Neural progenitor cell (in vitro differentiated cells): ENCODE measurements around the gene FHOD3. TPM values are rescaled to one million over a fixed set of nuclear protein-coding genes. Genes with fewer than 3 reads are reported as not detected.

Experiments
- DNase-seq: peaks from one replicate; pipeline ENCODE4 v3.0.0-alpha.2; 2016; ENCODE audit warnings: low spot score
- H2AFZ ChIP-seq: fragments of 200-600 bp; sonication (generic); replicated peaks from 2 replicates; pipeline ENCODE4 v1.6.1; 2016; ENCODE audit warnings: antibody characterized with exemption
- H3F3A ChIP-seq: fragments of 200-600 bp; sonication (generic); 2 replicates; pipeline ENCODE4 v1.6.1; 2016; ENCODE audit warnings: antibody characterized with exemption, low read depth
- H3K27ac ChIP-seq: fragments of 200-600 bp; sonication (generic); 2 replicates; pipeline ENCODE4 v1.5.1; 2016; ENCODE audit warnings: mild to moderate bottlenecking
- H3K27me3 ChIP-seq: fragments of 200-600 bp; sonication (generic); 2 replicates; pipeline ENCODE4 v1.6.1; 2016; ENCODE audit warnings: mild to moderate bottlenecking, moderate library complexity
- H3K36me3 ChIP-seq: fragments of 200-600 bp; sonication (generic); 2 replicates; pipeline ENCODE4 v1.5.1; 2016
- H3K4me1 ChIP-seq: fragments of 200-600 bp; sonication (generic); 2 replicates; pipeline ENCODE4 v1.6.1; 2016; ENCODE audit warnings: mixed run types
- H3K4me2 ChIP-seq: fragments of 200-600 bp; sonication (generic); 2 replicates; pipeline ENCODE4 v1.6.1; 2016
- H3K4me3 ChIP-seq: fragments of 200-600 bp; sonication (generic); 2 replicates; pipeline ENCODE4 v1.5.1; 2016
- H3K79me2 ChIP-seq: fragments of 200-600 bp; sonication (generic); 2 replicates; pipeline ENCODE4 v1.6.1; 2016; ENCODE audit warnings: low read depth
- H3K9ac ChIP-seq: fragments of 200-600 bp; sonication (generic); 2 replicates; pipeline ENCODE4 v1.6.1; 2016
- H3K9me3 ChIP-seq: fragments of 200-600 bp; sonication (generic); 2 replicates; pipeline ENCODE4 v1.5.1; 2016; ENCODE audit warnings: low read depth
- H4K20me1 ChIP-seq: fragments of 200-600 bp; sonication (generic); 2 replicates; pipeline ENCODE4 v1.6.1; 2016; ENCODE audit warnings: low read depth
- H3K27ac Mint-ChIP-seq: 3 replicates; pipeline ENCODE4 v1.8.0; 2021; ENCODE audit warnings: mixed read lengths
- H3K27me3 Mint-ChIP-seq: 2 replicates; pipeline ENCODE4 v1.8.0; 2022; ENCODE audit warnings: low read depth, mild to moderate bottlenecking, inconsistent platforms, moderate library complexity, mixed read lengths; ENCODE audit not compliant: insufficient read depth
- H3K36me3 Mint-ChIP-seq: 3 replicates; pipeline ENCODE4 v1.8.0; 2021; ENCODE audit warnings: mixed read lengths
- H3K4me1 Mint-ChIP-seq: 3 replicates; pipeline ENCODE4 v1.8.0; 2021; ENCODE audit warnings: mixed read lengths
- H3K4me3 Mint-ChIP-seq: 3 replicates; pipeline ENCODE4 v1.8.0; 2021; ENCODE audit warnings: mild to moderate bottlenecking, moderate library complexity, mixed read lengths
- H3K9me3 Mint-ChIP-seq: 3 replicates; pipeline ENCODE4 v1.8.0; 2020; ENCODE audit warnings: mixed read lengths
- CTCF ChIP-seq: fragments of 200-600 bp; sonication (generic); IDR thresholded peaks from 2 replicates; pipeline ENCODE4 v1.5.1; 2017; ENCODE audit warnings: antibody characterized with exemption, mild to moderate bottlenecking
- EZH2 ChIP-seq: fragments of 200-600 bp; sonication (generic); IDR thresholded peaks from 2 replicates; pipeline ENCODE4 v1.6.1; 2017; ENCODE audit warnings: antibody characterized with exemption, mild to moderate bottlenecking, moderate library complexity
- EZH2phosphoT487 ChIP-seq: fragments of 200-600 bp; sonication (generic); IDR thresholded peaks from 2 replicates; pipeline ENCODE4 v1.6.1; 2017; ENCODE audit warnings: antibody characterized with exemption
- total RNA-seq: library from RNA; depleted of rRNA; stranded (reverse); fragments of >200 nt; gene quantifications from 2 replicates; pipeline ENCODE4 v1.2.3, GENCODE V29; 2015; ENCODE audit warnings: low replicate concordance

Gene FHOD3
- total RNA-seq, 1 donor from 2014 or later: 69.7 TPM

- peaks cover 39% of the 10 kb centered on the region for H3K4me1 ChIP-seq
- no peak overlapping the region for H3K9ac ChIP-seq
- peaks cover 41% of the 10 kb centered on the region for H3K4me1 Mint-ChIP-seq
- no peaks in the 10 kb centered on the region for H3K36me3 ChIP-seq
- H3K4me3 ChIP-seq: no peak overlapping the region
- peaks cover 5% of the 10 kb centered on the region for H3K36me3 Mint-ChIP-seq
- H2AFZ ChIP-seq: no peak overlapping the region
- H3K9me3 ChIP-seq: no peaks in the 10 kb centered on the region
- no peak for TF ChIP-seq EZH2phosphoT487
- no peak for TF ChIP-seq EZH2
- TF ChIP-seq CTCF: no peak
- H3K27me3 ChIP-seq: no peaks in the 10 kb centered on the region
- peaks cover 92% of the 10 kb centered on the region for H3K79me2 ChIP-seq
- peaks cover 12% of the 10 kb centered on the region for H3K27me3 Mint-ChIP-seq
- H3K27ac Mint-ChIP-seq: no peak overlapping the region
- no peak for DNase-seq
- H4K20me1 ChIP-seq: peaks cover 42% of the 10 kb centered on the region
- no peaks in the 10 kb centered on the region for H3K9me3 Mint-ChIP-seq
- no peak overlapping the region for H3K27ac ChIP-seq
- no peak overlapping the region for H3K4me3 Mint-ChIP-seq
- H3F3A ChIP-seq: peaks cover 34% of the 10 kb centered on the region
- H3K4me2 ChIP-seq: no peak overlapping the region
Measured at GRCh38 chr18:36458306-36458705, 160.8 kb downstream of the FHOD3 start.

DNA sequence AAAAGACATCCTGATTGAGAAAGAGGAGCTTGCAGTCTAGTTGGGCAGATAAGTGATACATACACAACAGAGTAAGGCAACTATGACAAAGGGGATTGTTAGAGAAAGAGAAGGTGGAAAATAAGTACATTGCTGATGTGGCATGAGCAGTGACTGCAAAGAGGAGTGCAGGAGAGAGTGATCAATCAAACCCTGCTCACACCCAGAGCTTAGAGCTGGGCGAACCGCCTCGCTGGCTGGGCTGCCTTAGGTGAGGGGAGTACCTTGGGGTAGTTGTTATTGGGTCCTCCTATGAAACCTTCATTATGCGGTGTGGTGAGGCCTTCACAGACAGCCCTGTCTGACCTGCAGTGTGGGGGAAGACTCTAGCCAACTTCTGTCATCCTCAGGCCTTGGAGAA, 161.7 kb downstream of the FHOD3 start:
- Histone ChIP-seq H3K79me2 (peaks cover 92% of the 10 kb centered on the region), H2AFZ (no peak overlapping the region), H3K36me3 (no peaks in the 10 kb centered on the region), H4K20me1 (peaks cover 42% of the 10 kb centered on the region), H3K27ac (peak overlapping the region; percentile 65), H3F3A (peaks cover 43% of the 10 kb centered on the region), H3K4me1 (peaks cover 42% of the 10 kb centered on the region), H3K4me3 (no peak overlapping the region), H3K9ac (no peak overlapping the region), H3K9me3 (no peaks in the 10 kb centered on the region), H3K4me2 (peak overlapping the region; percentile 38), H3K27me3 (no peaks in the 10 kb centered on the region)
- no peak for DNase-seq
- Mint-ChIP-seq H3K27me3 (peaks cover 11% of the 10 kb centered on the region), H3K4me3 (no peak overlapping the region), H3K27ac (no peak overlapping the region), H3K4me1 (peaks cover 40% of the 10 kb centered on the region), H3K36me3 (peaks cover 5% of the 10 kb centered on the region), H3K9me3 (no peaks in the 10 kb centered on the region)
- no peak for TF ChIP-seq CTCF
- TF ChIP-seq EZH2: no peak
- no peak for TF ChIP-seq EZH2phosphoT487

- H3K27me3 Mint-ChIP-seq: peaks cover 14% of the 10 kb centered on the region
- Histone ChIP-seq H3K4me2 (no peak overlapping the region), H2AFZ (no peak overlapping the region), H4K20me1 (peaks cover 42% of the 10 kb centered on the region), H3F3A (peaks cover 47% of the 10 kb centered on the region), H3K79me2 (peaks cover 94% of the 10 kb centered on the region), H3K27ac (peak overlapping the region; percentile 65), H3K36me3 (no peaks in the 10 kb centered on the region), H3K4me3 (no peak overlapping the region), H3K9me3 (no peaks in the 10 kb centered on the region), H3K9ac (no peak overlapping the region), H3K4me1 (peaks cover 47% of the 10 kb centered on the region), H3K27me3 (no peaks in the 10 kb centered on the region)
- H3K27ac Mint-ChIP-seq: no peak overlapping the region
- H3K4me1 Mint-ChIP-seq: peaks cover 44% of the 10 kb centered on the region
- no peaks in the 10 kb centered on the region for H3K9me3 Mint-ChIP-seq
- no peak for TF ChIP-seq EZH2
- peaks cover 5% of the 10 kb centered on the region for H3K36me3 Mint-ChIP-seq
- H3K4me3 Mint-ChIP-seq: no peak overlapping the region
- DNase-seq: no peak
Measured at GRCh38 chr18:36459786-36460185, 162.3 kb downstream of the FHOD3 start.

GRCh38 chr18:36460324-36460850, 162.9 kb downstream of the FHOD3 start:
- Histone ChIP-seq H3K9me3 (no peaks in the 10 kb centered on the region), H3K27me3 (no peaks in the 10 kb centered on the region), H3K9ac (no peak overlapping the region), H3K4me3 (no peak overlapping the region), H3K27ac (peak overlapping the region; percentile 70), H4K20me1 (peaks cover 42% of the 10 kb centered on the region), H3F3A (peaks cover 47% of the 10 kb centered on the region), H3K79me2 (peaks cover 91% of the 10 kb centered on the region), H3K4me2 (peak overlapping the region; percentile 59), H2AFZ (no peak overlapping the region), H3K36me3 (no peaks in the 10 kb centered on the region), H3K4me1 (peaks cover 50% of the 10 kb centered on the region)
- H3K4me3 Mint-ChIP-seq: no peak overlapping the region
- no peak for TF ChIP-seq EZH2phosphoT487
- TF ChIP-seq CTCF: no peak
- no peak for TF ChIP-seq EZH2
- DNase-seq: no peak
- no peaks in the 10 kb centered on the region for H3K9me3 Mint-ChIP-seq
- peaks cover 43% of the 10 kb centered on the region for H3K4me1 Mint-ChIP-seq
- peaks cover 11% of the 10 kb centered on the region for H3K27me3 Mint-ChIP-seq
- no peak overlapping the region for H3K27ac Mint-ChIP-seq
- peaks cover 2% of the 10 kb centered on the region for H3K36me3 Mint-ChIP-seq
